Measurements from ENCODE around the gene IRAK1BP1.
"Not testable (repeated sequence)": the region's sequence is repeated elsewhere in the genome, so short reads cannot be mapped to it uniquely, and the experiment has no call there.

The IRAK1BP1 gene

DNA sequence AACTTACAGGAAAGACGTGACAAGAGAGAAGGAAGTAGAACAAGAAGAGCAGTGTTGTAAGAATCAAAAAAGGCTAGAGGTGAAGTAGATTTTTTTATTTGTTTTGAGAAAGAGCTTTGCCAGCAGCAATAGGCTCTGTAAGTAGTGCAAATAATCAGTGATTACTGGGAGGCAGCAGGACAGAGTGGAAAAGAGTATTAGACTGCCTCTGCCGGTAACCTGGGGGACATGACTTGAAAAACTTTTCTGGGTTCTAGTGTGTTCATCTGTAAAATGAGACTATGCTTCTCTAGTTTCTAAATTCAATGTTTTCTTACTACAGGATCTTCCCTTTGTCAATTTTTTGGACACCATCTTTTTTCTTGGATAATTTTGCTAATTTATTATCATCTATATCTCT lies 5.8 kb upstream of the IRAK1BP1 start:
- H3K27ac Mint-ChIP-seq, result no peak overlapping the region
- H3K9me3 Mint-ChIP-seq, result peaks cover 0 to 15% of the 10 kb centered on the region in 2 donors
- DNase-seq (no peak), ATAC-seq (no peak)
- no peak overlapping the region for H3K4me3 Mint-ChIP-seq
- H3K27me3 Mint-ChIP-seq, result no peaks in the 10 kb centered on the region
- H3K4me1 Mint-ChIP-seq, result peaks cover 5% of the 10 kb centered on the region

DNA sequence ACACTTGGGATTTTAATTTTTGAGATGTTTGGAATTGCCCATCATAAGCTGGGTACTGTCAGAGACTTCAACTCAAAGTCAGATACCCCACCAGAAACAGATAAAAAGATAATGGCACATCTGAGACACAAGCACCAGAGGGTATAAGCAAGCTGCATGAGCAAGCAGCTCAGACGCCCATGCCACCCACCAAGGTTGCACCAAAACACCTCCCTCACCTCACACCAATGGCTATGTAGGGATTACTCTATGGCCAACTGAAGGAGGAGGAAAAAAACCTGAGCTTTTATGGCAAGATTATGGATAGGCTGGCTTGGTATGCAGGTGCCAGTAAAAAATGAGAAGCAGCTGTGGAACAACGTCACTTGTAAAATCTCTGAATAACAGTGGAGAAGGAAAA lies 3.8 kb upstream of the IRAK1BP1 start:
- H3K27me3 Mint-ChIP-seq, result no peaks in the 10 kb centered on the region
- DNase-seq (no peak), ATAC-seq (no peak)
- H3K4me3 Mint-ChIP-seq, result no peak overlapping the region
- no peak overlapping the region for H3K27ac Mint-ChIP-seq
- peaks cover 0 to 11% of the 10 kb centered on the region in 2 donors for H3K9me3 Mint-ChIP-seq
- peaks cover 8% of the 10 kb centered on the region for H3K4me1 Mint-ChIP-seq

DNA sequence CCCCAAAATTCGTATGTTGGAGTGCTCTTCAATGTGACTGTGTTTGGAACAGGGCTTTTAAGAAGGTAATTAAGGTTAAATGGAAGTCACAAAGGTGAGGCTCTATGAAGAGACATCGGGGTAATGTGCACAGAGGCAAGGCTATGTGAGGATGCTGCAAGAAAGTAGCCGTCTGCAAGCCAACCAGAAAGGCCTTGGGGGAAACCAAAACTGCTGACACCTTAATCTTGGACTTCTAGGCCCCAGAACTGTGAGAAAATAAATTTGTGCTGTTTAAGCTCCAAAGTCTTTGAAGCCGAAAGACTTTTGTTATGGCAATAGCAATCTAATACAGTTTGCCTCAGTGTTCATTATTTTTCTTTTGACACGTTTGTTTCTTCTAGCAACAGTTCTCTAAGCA lies 2.4 kb upstream of the IRAK1BP1 start:
- DNase-seq (no peak), ATAC-seq (no peak)
- Mint-ChIP-seq H3K4me1 (peaks cover 9% of the 10 kb centered on the region), H3K9me3 (peaks cover 0 to 2% of the 10 kb centered on the region in 2 donors), H3K4me3 (no peak overlapping the region), H3K27ac (no peak overlapping the region), H3K27me3 (no peaks in the 10 kb centered on the region)

DNA sequence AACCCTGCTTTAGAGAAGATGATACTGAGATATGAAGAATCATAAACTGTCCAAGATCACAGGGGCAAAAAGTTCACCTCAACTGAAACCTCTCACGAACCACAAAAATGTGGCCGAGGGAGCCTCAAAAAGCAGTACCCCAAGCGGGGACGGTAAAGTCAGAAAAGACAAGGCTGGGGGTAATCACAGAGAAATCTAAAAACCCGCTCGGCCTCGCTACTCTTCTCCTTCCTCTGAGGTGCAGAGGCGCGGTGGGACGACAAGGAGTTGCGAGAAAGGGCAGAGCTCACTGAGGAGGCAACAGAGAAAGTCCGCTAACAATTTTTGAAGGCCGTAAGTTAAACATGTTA lies 356 bp upstream of the IRAK1BP1 start:
- Mint-ChIP-seq H3K27ac (peak overlapping the region; percentile 89 to 96), H3K4me3 (peak overlapping the region; percentile 92 to 94), H3K4me1 (peaks cover 9% of the 10 kb centered on the region), H3K27me3 (no peaks in the 10 kb centered on the region), H3K9me3 (no peaks in the 10 kb centered on the region)
- no peak for DNase-seq
- ATAC-seq, result peak; percentile 46

DNA sequence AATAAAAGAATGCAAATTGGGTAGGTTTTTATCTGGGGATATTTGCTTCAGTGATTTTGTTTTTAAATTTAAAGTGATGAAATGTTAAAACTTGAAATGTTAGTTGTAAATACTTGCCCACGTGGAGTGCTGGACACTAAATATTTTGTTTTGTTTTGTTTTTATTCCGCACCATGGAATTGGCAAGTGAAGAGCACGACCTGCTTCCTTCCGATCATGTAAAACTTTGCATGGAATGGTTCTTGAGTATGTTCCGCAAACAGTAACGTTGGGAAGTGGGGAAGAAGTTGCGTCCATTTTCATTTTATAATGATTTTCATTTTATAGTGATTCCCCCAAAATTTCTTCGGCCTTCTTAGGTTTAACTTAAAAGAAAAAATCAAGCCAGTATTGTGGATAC lies 765 bp downstream of the IRAK1BP1 start:
- ATAC-seq, result no peak
- H3K27ac Mint-ChIP-seq, result peak overlapping the region; percentile 89 to 96
- DNase-seq, result no peak
- H3K4me3 Mint-ChIP-seq, result peak overlapping the region; percentile 92 to 94
- no peaks in the 10 kb centered on the region for H3K27me3 Mint-ChIP-seq
- peaks cover 9% of the 10 kb centered on the region for H3K4me1 Mint-ChIP-seq
- H3K9me3 Mint-ChIP-seq, result no peaks in the 10 kb centered on the region

DNA sequence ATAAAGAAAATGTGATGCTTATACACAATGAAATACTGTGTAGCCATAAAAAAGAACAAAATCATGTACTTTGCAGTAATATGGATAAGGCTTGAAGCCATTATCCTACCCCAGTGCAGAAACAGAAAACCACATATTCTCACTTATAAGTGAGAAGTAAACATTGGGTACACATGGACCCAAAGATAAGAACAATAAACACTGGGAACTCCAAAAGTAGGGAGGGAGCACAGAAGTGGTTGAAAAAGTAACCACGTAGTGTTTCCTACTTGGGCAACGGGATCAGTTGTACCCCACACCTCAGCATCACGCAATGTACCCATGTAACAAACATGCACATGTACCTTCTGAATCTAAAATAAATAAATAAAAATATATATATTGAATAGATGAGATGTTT lies 8.2 kb downstream of the IRAK1BP1 start:
- Mint-ChIP-seq H3K27ac (no peak overlapping the region), H3K4me1 (no peaks in the 10 kb centered on the region), H3K4me3 (no peak overlapping the region), H3K27me3 (no peaks in the 10 kb centered on the region), H3K9me3 (peaks cover 4 to 7% of the 10 kb centered on the region in 2 donors)
- ATAC-seq (no peak), DNase-seq (no peak)

DNA sequence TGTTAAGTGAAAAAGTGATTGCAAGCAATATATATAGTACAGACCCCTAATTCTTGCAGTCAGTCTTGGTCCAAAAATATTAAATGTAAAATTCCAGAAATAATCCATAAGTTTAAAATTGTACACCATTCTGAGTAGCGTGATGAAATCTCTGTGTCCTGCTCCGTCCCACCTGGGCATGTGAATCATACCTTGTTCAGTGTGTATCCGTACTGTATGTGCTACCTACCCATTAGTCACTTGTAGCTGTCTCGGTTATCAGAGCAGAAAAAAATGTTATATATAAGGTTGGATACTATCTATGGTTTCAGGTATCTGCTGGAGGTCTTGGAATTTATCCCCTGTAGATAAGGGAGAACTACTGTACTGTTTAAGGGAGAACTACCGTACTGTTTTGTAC lies 16.3 kb downstream of the IRAK1BP1 start:
- Mint-ChIP-seq H3K27me3 (no peaks in the 10 kb centered on the region), H3K4me3 (no peak overlapping the region), H3K9me3 (peaks cover 3 to 7% of the 10 kb centered on the region in 2 donors), H3K27ac (no peak overlapping the region), H3K4me1 (no peaks in the 10 kb centered on the region)
- DNase-seq (no peak), ATAC-seq (no peak)

DNA sequence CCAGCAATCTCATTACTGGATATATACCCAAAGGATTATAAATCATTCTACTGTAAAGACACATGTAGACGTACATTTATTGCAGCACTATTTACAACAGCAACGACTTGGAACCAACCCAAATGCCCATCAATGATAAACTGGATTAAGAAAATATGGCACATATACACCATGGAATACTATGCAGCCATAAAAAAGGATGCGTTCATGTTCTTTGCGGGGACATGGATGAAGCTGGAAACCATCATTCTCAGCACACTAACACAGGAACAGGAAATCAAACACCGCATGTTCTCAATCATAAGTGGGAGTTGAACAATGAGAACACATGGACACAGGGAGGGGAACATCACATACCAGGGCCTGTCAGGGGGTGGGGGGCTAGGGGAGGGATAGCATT lies 22.6 kb downstream of the IRAK1BP1 start:
- not testable (repeated sequence) for DNase-seq, H3K27ac Mint-ChIP-seq, H3K4me1 Mint-ChIP-seq, H3K4me3 Mint-ChIP-seq, H3K9me3 Mint-ChIP-seq, H3K27me3 Mint-ChIP-seq, ATAC-seq

DNA sequence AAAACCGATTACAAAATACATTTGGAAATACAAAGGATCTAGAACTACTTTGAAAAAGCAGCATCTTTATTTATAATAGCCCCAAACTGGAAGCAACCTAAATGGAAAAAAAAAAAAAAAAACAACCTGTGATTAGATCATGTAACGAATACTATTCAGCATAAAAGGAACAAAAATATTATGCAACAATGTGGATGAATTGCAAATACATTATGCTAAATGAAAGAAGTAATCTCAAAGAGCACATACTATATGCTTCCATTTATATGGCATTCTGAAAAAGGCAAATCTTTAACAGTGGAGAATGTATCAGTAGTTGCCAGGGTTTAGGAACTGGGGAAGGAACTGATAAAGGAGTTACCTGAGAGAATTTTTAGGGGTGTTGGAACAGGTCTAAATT lies 28.9 kb downstream of the IRAK1BP1 start:
- no peak for DNase-seq
- H3K4me1 Mint-ChIP-seq, result no peaks in the 10 kb centered on the region
- no peak overlapping the region for H3K4me3 Mint-ChIP-seq
- H3K27me3 Mint-ChIP-seq, result no peaks in the 10 kb centered on the region
- no peak for ATAC-seq
- H3K9me3 Mint-ChIP-seq, result no peaks in the 10 kb centered on the region
- no peak overlapping the region for H3K27ac Mint-ChIP-seq

DNA sequence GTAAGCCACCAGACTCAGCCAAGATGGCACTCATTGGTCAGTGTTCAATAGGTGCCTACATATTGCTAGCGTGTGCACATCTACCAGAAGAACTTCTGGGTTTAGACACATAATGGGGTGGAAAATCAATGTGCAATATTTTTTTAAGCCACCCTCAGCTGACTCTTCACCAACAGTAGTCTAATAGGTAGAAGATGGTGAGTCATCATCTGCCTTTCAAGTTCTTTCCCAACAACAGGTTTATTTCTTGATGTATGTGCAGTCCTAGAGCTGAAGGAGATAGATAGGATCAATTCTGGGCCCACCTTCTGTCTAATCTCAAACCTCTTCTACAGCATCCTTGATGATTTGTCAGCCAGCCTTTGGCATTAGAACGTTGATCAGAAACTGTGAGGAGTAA lies 41.3 kb downstream of the IRAK1BP1 start:
- DNase-seq (no peak), ATAC-seq (no peak)
- Mint-ChIP-seq H3K4me3 (no peak overlapping the region), H3K9me3 (peaks cover 0 to 11% of the 10 kb centered on the region in 2 donors), H3K27me3 (peaks cover 29% of the 10 kb centered on the region), H3K27ac (no peak overlapping the region), H3K4me1 (peaks cover 7% of the 10 kb centered on the region)

DNA sequence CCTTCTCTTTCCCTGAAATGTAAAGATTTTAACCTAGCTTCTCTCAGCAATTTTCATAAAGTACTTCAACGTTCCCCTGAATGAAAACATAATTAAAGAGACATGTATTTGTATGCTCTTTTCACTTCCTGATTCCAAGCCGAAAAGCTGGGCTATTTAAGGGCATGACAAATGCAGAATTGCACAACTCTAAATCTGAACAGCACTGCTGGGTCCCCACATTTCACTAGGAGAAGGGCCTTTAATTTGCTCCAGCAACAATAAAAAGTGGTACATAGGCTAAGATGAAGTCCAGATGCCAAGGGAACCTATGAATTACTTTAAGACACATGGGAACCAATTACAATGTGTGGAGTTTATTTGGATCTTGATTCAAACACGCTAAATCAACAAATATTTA lies 42.0 kb downstream of the IRAK1BP1 start:
- Mint-ChIP-seq H3K4me3 (peak overlapping the region in 1 of 2 donors; percentile 72), H3K27me3 (peaks cover 29% of the 10 kb centered on the region), H3K4me1 (peaks cover 7% of the 10 kb centered on the region), H3K27ac (no peak overlapping the region), H3K9me3 (peaks cover 0 to 11% of the 10 kb centered on the region in 2 donors)
- no peak for DNase-seq
- ATAC-seq, result no peak

DNA sequence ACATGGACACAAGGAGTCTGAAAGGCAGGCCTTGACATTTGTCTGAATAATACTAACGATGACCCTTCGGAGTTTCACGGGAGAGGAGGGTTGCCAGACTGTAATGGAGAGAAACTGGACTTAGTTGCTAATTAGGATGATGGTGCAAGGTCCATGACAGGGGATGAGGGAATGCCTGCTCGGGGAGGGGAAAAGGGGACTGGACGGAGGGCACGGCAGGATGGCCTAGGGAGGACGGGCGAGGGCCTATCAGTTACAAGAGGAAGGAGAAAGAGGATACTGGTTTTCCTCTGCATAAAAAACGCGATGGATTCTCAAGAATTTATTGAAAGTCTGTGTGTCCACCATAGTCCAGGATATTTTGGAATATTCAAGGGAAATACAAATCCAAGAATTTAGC lies 42.7 kb downstream of the IRAK1BP1 start:
- DNase-seq (no peak), ATAC-seq (no peak)
- no peak overlapping the region for H3K27ac Mint-ChIP-seq
- H3K4me3 Mint-ChIP-seq, result peak overlapping the region; percentile 69 to 72
- H3K9me3 Mint-ChIP-seq, result peaks cover 0 to 11% of the 10 kb centered on the region in 2 donors
- H3K4me1 Mint-ChIP-seq, result peaks cover 7% of the 10 kb centered on the region
- peaks cover 29% of the 10 kb centered on the region for H3K27me3 Mint-ChIP-seq

DNA sequence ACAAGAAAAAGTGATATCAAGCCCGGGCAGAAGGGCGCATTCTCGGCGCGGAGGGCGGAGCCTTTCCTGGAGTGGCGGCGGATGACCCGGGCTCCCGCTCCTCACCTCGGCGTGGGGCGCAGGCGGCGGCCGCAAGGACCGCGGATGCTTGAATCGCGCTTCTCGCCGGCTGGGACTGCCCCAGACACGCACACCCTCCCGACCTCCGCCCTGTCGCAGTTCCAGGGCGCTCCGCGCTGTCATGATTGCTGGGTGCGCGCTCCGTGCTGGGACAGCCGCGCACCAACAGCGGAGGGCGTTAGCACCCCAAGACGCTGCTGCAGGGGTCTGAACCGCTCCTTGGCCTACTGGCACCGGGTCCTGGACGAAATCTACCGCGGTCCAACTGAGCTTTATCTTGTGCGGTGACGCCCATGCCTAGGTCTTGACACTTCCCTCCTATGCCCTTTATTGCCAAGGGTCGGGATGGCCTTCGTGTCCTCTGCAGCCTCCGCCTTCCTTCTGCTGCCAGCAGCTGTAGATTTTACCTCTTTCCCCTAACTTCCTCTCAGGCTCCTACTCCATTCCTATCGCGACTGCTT lies 43.3 kb downstream of the IRAK1BP1 start:
- Mint-ChIP-seq H3K27me3 (peaks cover 29% of the 10 kb centered on the region), H3K4me1 (peaks cover 7% of the 10 kb centered on the region), H3K27ac (no peak overlapping the region), H3K9me3 (peaks cover 4 to 11% of the 10 kb centered on the region in 2 donors), H3K4me3 (peak overlapping the region; percentile 69 to 72)
- peak; percentile 7 to 14 for DNase-seq
- peak; percentile 80 for ATAC-seq

DNA sequence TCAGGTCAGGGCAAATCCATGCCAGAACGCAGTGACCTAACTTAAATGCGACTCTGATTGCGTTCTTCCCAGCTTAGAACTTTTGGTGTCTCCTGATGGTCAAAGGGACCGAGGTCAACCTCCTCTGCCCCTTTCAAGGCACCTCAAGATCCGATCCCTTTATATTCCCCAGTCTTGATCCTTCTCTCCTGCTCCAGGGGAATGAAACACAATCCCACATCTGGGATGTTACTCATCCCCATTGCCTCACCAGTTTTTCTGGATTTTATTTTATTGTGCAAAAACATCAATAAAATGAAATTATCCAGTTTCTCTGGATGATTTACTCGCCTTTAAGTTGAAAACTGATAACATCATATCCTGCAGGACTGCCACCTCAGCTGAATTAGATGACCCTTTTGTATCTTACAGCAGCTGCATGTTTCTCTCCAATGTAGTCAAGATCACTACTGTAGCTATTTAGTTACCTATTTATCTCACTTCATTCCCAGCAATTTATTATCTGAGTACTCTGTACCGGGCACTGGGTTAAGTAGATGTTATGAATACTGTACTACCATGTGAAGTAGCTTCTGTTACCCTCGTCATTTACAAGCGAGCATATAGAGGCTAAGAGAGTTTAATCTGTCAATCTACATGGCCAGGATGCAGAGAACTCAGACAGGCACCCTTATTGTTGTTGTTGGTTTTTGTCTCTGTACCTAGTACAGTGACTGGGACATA lies 44.0 kb downstream of the IRAK1BP1 start:
- Mint-ChIP-seq H3K4me1 (peaks cover 7% of the 10 kb centered on the region), H3K4me3 (peak overlapping the region; percentile 69 to 72), H3K27me3 (peaks cover 29% of the 10 kb centered on the region), H3K9me3 (peaks cover 11 to 12% of the 10 kb centered on the region in 2 donors), H3K27ac (no peak overlapping the region)
- ATAC-seq (no peak), DNase-seq (no peak)

DNA sequence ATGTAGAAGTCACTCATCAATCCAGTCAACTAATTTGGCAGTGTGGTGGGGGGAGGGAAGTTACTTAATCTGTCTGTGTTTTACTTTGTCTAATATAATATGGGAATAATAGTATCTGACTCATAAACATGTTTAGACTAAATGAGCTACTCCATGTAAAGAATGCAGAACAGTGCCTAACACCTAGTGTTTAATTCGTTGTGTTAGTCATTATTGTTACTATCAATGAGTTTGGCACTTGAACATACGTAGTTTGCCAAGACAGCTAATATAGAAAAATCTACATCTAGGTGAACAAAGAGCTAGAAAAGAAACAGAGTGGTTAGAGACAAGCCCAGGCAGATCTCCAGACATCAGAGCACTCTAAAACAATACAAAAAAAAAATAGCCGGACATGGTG lies 49.1 kb downstream of the IRAK1BP1 start:
- no peaks in the 10 kb centered on the region for H3K4me1 Mint-ChIP-seq
- peaks cover 32 to 45% of the 10 kb centered on the region in 2 donors for H3K9me3 Mint-ChIP-seq
- no peak for DNase-seq
- no peak for ATAC-seq
- H3K27me3 Mint-ChIP-seq, result peaks cover 8% of the 10 kb centered on the region
- no peak overlapping the region for H3K4me3 Mint-ChIP-seq
- H3K27ac Mint-ChIP-seq, result no peak overlapping the region

DNA sequence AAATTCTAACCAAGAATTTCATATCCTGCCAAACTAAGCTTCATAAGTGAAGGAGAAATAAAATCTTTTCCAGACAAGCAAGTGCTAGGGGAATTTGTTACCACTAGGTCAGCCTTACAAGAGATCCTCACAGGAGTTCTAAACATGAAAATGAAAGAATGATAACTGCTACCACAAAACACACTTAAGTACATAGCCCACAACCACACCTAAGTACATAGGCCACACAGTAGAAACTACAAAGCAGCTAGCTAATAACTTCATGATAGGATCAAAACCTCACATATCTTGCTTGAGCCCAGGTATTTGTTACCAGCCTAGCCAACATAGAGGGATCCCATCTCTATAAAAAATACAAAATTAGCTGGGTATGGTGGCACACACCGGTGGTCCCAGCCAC lies 50.4 kb downstream of the IRAK1BP1 start:
- ATAC-seq, result no peak
- Mint-ChIP-seq H3K27me3 (no peaks in the 10 kb centered on the region), H3K9me3 (peaks cover 38 to 58% of the 10 kb centered on the region in 2 donors)

DNA sequence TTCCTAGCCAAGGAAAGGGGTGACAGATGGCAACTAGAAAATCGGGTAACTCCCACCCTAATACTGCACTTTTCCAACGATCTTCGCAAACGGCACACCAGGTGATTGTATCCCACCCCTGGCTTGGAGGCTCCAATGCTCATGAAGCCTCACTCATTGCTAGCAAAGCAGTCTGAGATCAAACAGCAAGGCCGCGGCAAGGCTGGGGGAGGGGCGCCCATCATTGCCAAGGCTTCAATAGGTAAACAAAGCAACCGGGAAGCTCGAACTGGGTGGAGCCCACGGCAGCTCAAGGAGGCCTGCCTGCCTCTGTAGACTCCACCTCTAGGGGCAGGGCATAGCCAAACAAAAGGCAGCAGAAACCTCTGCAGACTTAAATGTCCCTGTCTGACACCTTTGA lies 53.8 kb downstream of the IRAK1BP1 start:
- Mint-ChIP-seq H3K27ac (peak overlapping the region in 1 of 2 donors; percentile 7), H3K9me3 (peaks cover 64 to 70% of the 10 kb centered on the region in 2 donors)
- DNase-seq, H3K4me1 Mint-ChIP-seq, ATAC-seq, H3K4me3 Mint-ChIP-seq, H3K27me3 Mint-ChIP-seq: not testable (repeated sequence)

More for the DNA sequence above, 50.4 kb downstream of the IRAK1BP1 start:
- Mint-ChIP-seq H3K27ac (no peak overlapping the region), H3K4me3 (no peak overlapping the region), H3K4me1 (no peaks in the 10 kb centered on the region)
- DNase-seq, result no peak

All from stimulated activated naive CD8-positive, alpha-beta T cell treated with anti-CD3 and anti-CD28 coated beads, Interleukin-15, amount 100 ng/mL, for 72 hours (primary cell).